MM.1S (cell line): ENCODE results near the gene PHAX.
A peak's percentile ranks its signal among the peaks of the same experiment; 100 is the strongest.

Experiments used
- DNase-seq: peaks from one replicate; pipeline ENCODE4 v3.0.0-alpha.2; 2015
- H2AFZ ChIP-seq: fragments of 300-600 bp; sonication (generic); 2 replicates; pipeline ENCODE4 v1.6.0; 2016; ENCODE audit warnings: antibody characterized with exemption, low read length
- H3F3A ChIP-seq: fragments of 300-600 bp; sonication (generic); 2 replicates; pipeline ENCODE4 v1.6.1; 2016; ENCODE audit warnings: mild to moderate bottlenecking, antibody characterized with exemption, low read length, moderate library complexity, mixed read lengths; ENCODE audit not compliant: insufficient read depth
- H3K27ac ChIP-seq: fragments of 300-600 bp; sonication (generic); 2 replicates; pipeline ENCODE4 v1.5.1; 2016; ENCODE audit warnings: mild to moderate bottlenecking, low read length
- H3K27me3 ChIP-seq: fragments of 300-600 bp; sonication (generic); replicated peaks from 2 replicates; pipeline ENCODE4 v1.6.0; 2016; ENCODE audit warnings: low read length; ENCODE audit not compliant: insufficient read depth
- H3K36me3 ChIP-seq: fragments of 300-600 bp; sonication (generic); replicated peaks from 2 replicates; pipeline ENCODE4 v1.6.1; 2016; ENCODE audit warnings: mild to moderate bottlenecking, low read length, mixed read lengths; ENCODE audit not compliant: insufficient read depth
- H3K4me1 ChIP-seq: fragments of 300-600 bp; sonication (generic); 2 replicates; pipeline ENCODE4 v1.6.1; 2016; ENCODE audit warnings: low read length, mixed read lengths
- H3K4me2 ChIP-seq: fragments of 300-600 bp; sonication (generic); 2 replicates; pipeline ENCODE4 v1.6.0; 2016; ENCODE audit warnings: low read depth, low read length
- H3K4me3 ChIP-seq: fragments of 300-600 bp; sonication (generic); 2 replicates; pipeline ENCODE4 v1.5.1; 2016; ENCODE audit warnings: low read length, mixed read lengths
- H3K79me2 ChIP-seq: fragments of 300-600 bp; sonication (generic); 2 replicates; pipeline ENCODE4 v1.6.1; 2016; ENCODE audit warnings: mixed run types, low read length, mixed read lengths
- H3K9ac ChIP-seq: fragments of 300-600 bp; sonication (generic); 2 replicates; pipeline ENCODE4 v1.6.1; 2016; ENCODE audit warnings: low read length, mixed read lengths
- H3K9me2 ChIP-seq: fragments of 300-600 bp; sonication (generic); replicated peaks from 2 replicates; pipeline ENCODE4 v1.6.1; 2016; ENCODE audit warnings: mild to moderate bottlenecking, low read length, mixed read lengths; ENCODE audit not compliant: insufficient read depth
- H3K9me3 ChIP-seq: fragments of 300-600 bp; sonication (generic); replicated peaks from 2 replicates; pipeline ENCODE4 v1.6.1; 2016; ENCODE audit warnings: mild to moderate bottlenecking, low read length, mixed read lengths; ENCODE audit not compliant: insufficient read depth
- H4K20me1 ChIP-seq: fragments of 300-600 bp; sonication (generic); 2 replicates; pipeline ENCODE4 v1.6.1; 2016; ENCODE audit warnings: mild to moderate bottlenecking, low read length, moderate library complexity, mixed read lengths; ENCODE audit not compliant: insufficient read depth
- CTCF ChIP-seq: fragments of 300-600 bp; sonication (generic); IDR thresholded peaks from 2 replicates; pipeline ENCODE4 v1.5.1; 2016; ENCODE audit warnings: antibody characterized with exemption, low read length, mixed read lengths
- EZH2 ChIP-seq: fragments of 300-600 bp; sonication (generic); optimal IDR thresholded peaks from 2 replicates; pipeline ENCODE3; 2017; ENCODE audit warnings: low read depth, mild to moderate bottlenecking, antibody characterized with exemption, low read length, mixed read lengths
- EZH2phosphoT487 ChIP-seq: fragments of 300-600 bp; sonication (generic); IDR thresholded peaks from 2 replicates; pipeline ENCODE4 v1.6.1; 2018; ENCODE audit warnings: antibody characterized with exemption, low read length

The PHAX gene

GRCh38 chr5:126562823-126563222, 37.9 kb upstream of the PHAX start:
- peak overlapping the region; percentile 12; the same call in 1 of the 2 replicates for H3K4me2 ChIP-seq
- H3K79me2 ChIP-seq: no peaks in the 10 kb centered on the region
- H3K9me2 ChIP-seq: no peaks in the 10 kb centered on the region
- H3K4me3 ChIP-seq: no peak overlapping the region
- no peaks in the 10 kb centered on the region for H4K20me1 ChIP-seq
- H3F3A ChIP-seq: no peaks in the 10 kb centered on the region
- H3K9ac ChIP-seq: no peak overlapping the region
- no peak for TF ChIP-seq CTCF
- no peak for TF ChIP-seq EZH2
- no peak for TF ChIP-seq EZH2phosphoT487
- peaks cover 9% of the 10 kb centered on the region; the same call in 1 of the 2 replicates for H3K4me1 ChIP-seq
- H2AFZ ChIP-seq: no peak overlapping the region
- no peaks in the 10 kb centered on the region for H3K36me3 ChIP-seq
- H3K9me3 ChIP-seq: no peaks in the 10 kb centered on the region
- no peaks in the 10 kb centered on the region for H3K27me3 ChIP-seq
- peak; percentile 85 for DNase-seq
- H3K27ac ChIP-seq: peak overlapping the region; percentile 59; the same call in 1 of the 2 replicates

GRCh38 chr5:126568206-126568755, 32.5 kb upstream of the PHAX start:
- H3K4me3 ChIP-seq: no peak overlapping the region
- no peaks in the 10 kb centered on the region for H3K27me3 ChIP-seq
- H3K9me3 ChIP-seq: no peaks in the 10 kb centered on the region
- no peaks in the 10 kb centered on the region for H3F3A ChIP-seq
- no peaks in the 10 kb centered on the region for H3K36me3 ChIP-seq
- H3K27ac ChIP-seq: no peak overlapping the region
- no peaks in the 10 kb centered on the region for H3K79me2 ChIP-seq
- TF ChIP-seq CTCF (no peak), EZH2 (no peak), EZH2phosphoT487 (no peak)
- no peaks in the 10 kb centered on the region for H4K20me1 ChIP-seq
- no peak for DNase-seq
- no peak overlapping the region for H2AFZ ChIP-seq
- no peaks in the 10 kb centered on the region for H3K9me2 ChIP-seq
- no peak overlapping the region for H3K4me2 ChIP-seq
- H3K9ac ChIP-seq: no peak overlapping the region
- H3K4me1 ChIP-seq: peaks cover 1% of the 10 kb centered on the region; the same call in 1 of the 2 replicates

GRCh38 chr5:126575644-126576043, 25.1 kb upstream of the PHAX start:
- H4K20me1 ChIP-seq: no peaks in the 10 kb centered on the region
- no peaks in the 10 kb centered on the region for H3F3A ChIP-seq
- TF ChIP-seq CTCF (no peak), EZH2phosphoT487 (no peak), EZH2 (no peak)
- no peaks in the 10 kb centered on the region for H3K9me2 ChIP-seq
- no peak overlapping the region for H3K9ac ChIP-seq
- no peaks in the 10 kb centered on the region for H3K27me3 ChIP-seq
- H3K79me2 ChIP-seq: no peaks in the 10 kb centered on the region
- H2AFZ ChIP-seq: no peak overlapping the region
- H3K4me2 ChIP-seq: no peak overlapping the region
- no peak overlapping the region for H3K27ac ChIP-seq
- H3K4me1 ChIP-seq: no peaks in the 10 kb centered on the region
- H3K36me3 ChIP-seq: no peaks in the 10 kb centered on the region
- no peak overlapping the region for H3K4me3 ChIP-seq
- no peaks in the 10 kb centered on the region for H3K9me3 ChIP-seq
- no peak for DNase-seq
